ENCODE measurements around the gene PDE3A.

PDE3A gene

GRCh38 chr12:20508962-20509361 is 140.6 kb downstream of the PDE3A start:
- DNase-seq (ENCODE audit: low spot score): no peak
- TF ChIP-seq, protein P1, sequence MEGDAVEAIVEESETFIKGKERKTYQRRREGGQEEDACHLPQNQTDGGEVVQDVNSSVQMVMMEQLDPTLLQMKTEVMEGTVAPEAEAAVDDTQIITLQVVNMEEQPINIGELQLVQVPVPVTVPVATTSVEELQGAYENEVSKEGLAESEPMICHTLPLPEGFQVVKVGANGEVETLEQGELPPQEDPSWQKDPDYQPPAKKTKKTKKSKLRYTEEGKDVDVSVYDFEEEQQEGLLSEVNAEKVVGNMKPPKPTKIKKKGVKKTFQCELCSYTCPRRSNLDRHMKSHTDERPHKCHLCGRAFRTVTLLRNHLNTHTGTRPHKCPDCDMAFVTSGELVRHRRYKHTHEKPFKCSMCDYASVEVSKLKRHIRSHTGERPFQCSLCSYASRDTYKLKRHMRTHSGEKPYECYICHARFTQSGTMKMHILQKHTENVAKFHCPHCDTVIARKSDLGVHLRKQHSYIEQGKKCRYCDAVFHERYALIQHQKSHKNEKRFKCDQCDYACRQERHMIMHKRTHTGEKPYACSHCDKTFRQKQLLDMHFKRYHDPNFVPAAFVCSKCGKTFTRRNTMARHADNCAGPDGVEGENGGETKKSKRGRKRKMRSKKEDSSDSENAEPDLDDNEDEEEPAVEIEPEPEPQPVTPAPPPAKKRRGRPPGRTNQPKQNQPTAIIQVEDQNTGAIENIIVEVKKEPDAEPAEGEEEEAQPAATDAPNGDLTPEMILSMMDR (IDR thresholded peaks at IDR 0.05; ENCODE audit: extremely low read depth, insufficient read depth, missing control alignments): no peak
- in situ Hi-C loops (cut with MboI; ENCODE audit: low pct_unique_long_range_greater_than_20kb, low sequenced_read_pairs, unreplicated experiment): no loop called here

- no peak for DNase-seq (ENCODE audit: low spot score)
- in situ Hi-C loops (cut with MboI; ENCODE audit: low pct_unique_long_range_greater_than_20kb, low sequenced_read_pairs, unreplicated experiment): no loop called here
- TF ChIP-seq, protein P1 (IDR thresholded peaks at IDR 0.05; ENCODE audit: extremely low read depth, insufficient read depth, missing control alignments): no peak
Observed at GRCh38 chr12:20510811-20511210, 142.5 kb downstream of the PDE3A start.

DNA sequence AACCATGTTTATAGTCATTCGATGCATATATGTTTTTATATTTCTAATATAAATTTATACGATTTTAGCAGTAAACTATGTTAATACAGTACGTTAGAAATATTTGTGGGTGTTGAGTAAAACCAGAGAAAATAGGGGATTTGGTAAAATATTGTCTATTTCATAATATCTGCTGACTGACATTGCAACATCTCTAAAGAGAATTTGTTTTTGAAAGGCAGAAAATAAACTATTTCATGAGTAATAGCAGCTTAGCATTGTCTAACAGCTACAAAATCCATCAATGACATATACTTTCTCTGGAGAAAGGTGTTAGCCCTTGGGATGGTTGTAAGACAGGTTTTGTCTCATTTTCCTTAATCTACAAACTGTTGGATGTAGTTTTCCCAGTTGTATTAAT is 144.9 kb downstream of the PDE3A start:
- no peak for DNase-seq (ENCODE audit: low spot score)
- in situ Hi-C loops (cut with MboI; ENCODE audit: low pct_unique_long_range_greater_than_20kb, low sequenced_read_pairs, unreplicated experiment): no loop called here
- TF ChIP-seq, protein P1 (IDR thresholded peaks at IDR 0.05; ENCODE audit: extremely low read depth, insufficient read depth, missing control alignments): no peak

DNA sequence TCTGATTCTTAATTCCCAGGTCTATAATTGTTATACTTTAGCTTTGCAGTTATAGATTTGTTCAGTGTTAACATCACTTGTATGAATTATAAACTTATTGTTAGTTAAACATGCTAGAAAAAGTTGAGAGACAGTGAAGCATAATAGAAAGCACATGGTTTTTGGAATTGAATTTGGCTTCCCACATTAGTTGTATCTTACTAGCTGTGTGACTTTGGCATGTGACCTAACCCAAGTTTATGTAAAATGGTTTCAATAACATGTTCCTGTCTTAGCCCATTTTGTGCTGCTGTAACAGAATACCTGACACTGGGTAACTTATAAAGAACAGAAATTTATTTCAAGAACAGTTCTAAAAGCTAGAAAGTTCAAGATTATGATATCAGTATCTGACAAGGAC is 146.3 kb downstream of the PDE3A start:
- in situ Hi-C loops (cut with MboI; ENCODE audit: low pct_unique_long_range_greater_than_20kb, low sequenced_read_pairs, unreplicated experiment): no loop called here
- DNase-seq (ENCODE audit: low spot score): no peak
- TF ChIP-seq, protein P1 (IDR thresholded peaks at IDR 0.05; ENCODE audit: extremely low read depth, insufficient read depth, missing control alignments): no peak

GRCh38 chr12:20520532-20520931 is 152.2 kb downstream of the PDE3A start:
- no peak for DNase-seq (ENCODE audit: low spot score)
- in situ Hi-C loops (cut with MboI; ENCODE audit: low pct_unique_long_range_greater_than_20kb, low sequenced_read_pairs, unreplicated experiment): no loop called here
- TF ChIP-seq, protein P1 (IDR thresholded peaks at IDR 0.05; ENCODE audit: extremely low read depth, insufficient read depth, missing control alignments): no peak

GRCh38 chr12:20523658-20524057 is 155.3 kb downstream of the PDE3A start:
- TF ChIP-seq, protein P1 (IDR thresholded peaks at IDR 0.05; ENCODE audit: extremely low read depth, insufficient read depth, missing control alignments): no peak
- in situ Hi-C loops (cut with MboI; ENCODE audit: low pct_unique_long_range_greater_than_20kb, low sequenced_read_pairs, unreplicated experiment): no loop called here
- DNase-seq (ENCODE audit: low spot score): no peak

DNA sequence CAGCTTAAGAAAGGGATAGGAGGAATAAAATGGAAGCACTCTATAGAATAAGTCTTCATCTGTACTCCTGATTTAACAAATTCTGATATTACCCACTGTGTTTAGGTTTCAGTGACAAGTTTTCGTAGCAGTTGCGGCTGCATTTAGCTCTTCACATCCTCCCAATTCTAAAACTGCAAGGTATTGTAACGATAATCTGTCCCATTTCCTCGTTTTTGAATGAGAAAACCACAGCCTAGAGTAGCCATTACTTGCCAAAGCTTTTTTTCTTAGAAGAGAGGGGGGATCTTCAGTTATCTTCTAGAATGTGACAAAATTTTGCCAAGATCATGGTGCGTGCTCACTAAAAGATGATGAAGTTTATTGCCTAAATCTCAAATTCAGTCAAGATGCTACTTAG is 155.8 kb downstream of the PDE3A start:
- TF ChIP-seq, protein P1 (IDR thresholded peaks at IDR 0.05; ENCODE audit: extremely low read depth, insufficient read depth, missing control alignments): no peak
- DNase-seq (ENCODE audit: low spot score): no peak
- in situ Hi-C loops (cut with MboI; ENCODE audit: low pct_unique_long_range_greater_than_20kb, low sequenced_read_pairs, unreplicated experiment): no loop called here
